DOHH2 (cell line): ENCODE measurements around the gene SETD6.

Source experiments
- CTCF ChIP-seq: fragments of 200-600 bp; sonication (generic); IDR thresholded peaks from one replicate; pipeline ENCODE4 v1.5.1; 2014; ENCODE audit warnings: antibody characterized with exemption, mild to moderate bottlenecking, low read depth, low read length; ENCODE audit not compliant: poor library complexity, severe bottlenecking
- EZH2phosphoT487 ChIP-seq: fragments of 200-600 bp; sonication (generic); IDR thresholded peaks from 2 replicates; pipeline ENCODE4 v1.6.1; 2017; ENCODE audit warnings: borderline replicate concordance, mild to moderate bottlenecking, antibody characterized with exemption, low read length, moderate library complexity, mixed read lengths

DNA sequence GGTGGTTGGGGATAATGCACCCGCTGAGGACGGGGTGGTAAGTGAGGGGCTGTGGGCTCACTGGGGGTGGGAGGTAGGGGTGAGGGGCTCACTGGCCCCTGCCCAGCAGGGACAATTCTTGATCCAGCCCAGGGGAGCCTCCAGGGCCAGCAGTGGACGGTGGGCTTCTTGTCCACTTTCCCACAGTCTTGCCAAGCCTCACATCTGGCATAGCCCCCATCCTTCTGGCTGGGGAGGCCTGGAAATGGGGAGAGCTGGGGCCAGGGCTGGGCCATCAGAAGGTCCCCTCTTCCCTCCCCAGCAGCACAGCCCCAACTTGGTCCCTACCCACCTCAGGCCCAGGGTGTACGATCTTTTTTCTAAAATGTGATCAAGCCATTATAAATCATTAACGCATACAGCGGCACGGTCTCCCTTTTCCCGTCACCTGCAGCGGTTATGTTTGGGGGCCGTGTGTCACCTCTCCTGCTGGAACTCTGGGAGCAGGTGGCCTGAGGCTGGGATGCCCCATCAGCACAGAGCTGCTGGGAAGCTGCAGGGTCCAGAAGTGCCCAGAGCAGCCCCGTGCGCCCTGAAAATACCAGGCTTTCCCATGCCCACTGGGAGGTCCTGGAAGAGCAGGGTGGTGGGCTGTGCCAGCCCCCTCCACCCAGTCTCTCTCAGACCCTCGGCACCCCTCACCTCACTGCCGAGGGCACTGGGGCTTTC is 7.2 kb upstream of the SETD6 start:
- TF ChIP-seq CTCF (no peak), EZH2phosphoT487 (no peak)
